Cerebellar cortex (tissue), 1 donor: ENCODE results near the gene MED12L.

Source experiments
- DNase-seq: peaks from one replicate; pipeline ENCODE4 v3.0.0-alpha.2; 2015; ENCODE audit warnings: low spot score

Gene MED12L

DNA sequence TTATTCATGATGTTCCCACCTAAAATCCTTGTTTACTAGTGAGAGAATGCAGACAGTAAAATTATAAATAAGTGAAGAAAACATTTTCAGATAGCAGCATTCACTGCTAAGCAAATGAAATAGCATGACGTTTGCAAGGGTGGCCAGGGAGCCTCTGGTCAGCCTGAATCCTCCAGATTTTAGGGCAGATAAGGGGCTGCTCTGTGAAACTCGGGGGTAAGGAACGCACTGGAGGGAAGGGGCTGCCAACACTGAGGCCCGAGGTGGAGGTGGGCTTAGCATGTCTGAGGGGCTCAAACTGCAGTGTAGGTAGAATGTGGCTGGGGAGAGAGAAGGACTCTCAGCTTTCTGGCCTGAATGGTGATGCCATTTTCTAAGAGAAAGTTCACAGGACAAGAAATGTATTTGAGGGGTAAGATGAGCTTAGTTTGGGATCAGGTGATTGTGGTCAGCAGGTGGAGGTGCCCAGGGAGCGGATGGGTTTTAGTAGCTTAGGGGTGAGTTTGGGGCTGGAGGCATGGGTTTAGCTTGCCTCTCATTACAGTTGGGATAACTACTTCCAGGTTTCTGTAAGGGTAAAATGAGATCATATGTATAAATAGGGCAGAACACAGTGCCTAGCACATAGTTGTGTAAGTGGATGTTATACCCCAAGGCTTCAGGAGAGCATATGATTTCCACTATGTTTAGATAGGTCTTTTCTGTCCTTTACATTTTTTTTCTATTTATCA lies 97.0 kb downstream of the MED12L start:
- DNase-seq, result no peak

- DNase-seq, result no peak
Observed at GRCh38 chr3:151183265-151183671, 97.8 kb downstream of the MED12L start.

- no peak for DNase-seq
Observed at GRCh38 chr3:151191095-151191494, 105.6 kb downstream of the MED12L start.

- DNase-seq, result no peak
Observed at GRCh38 chr3:151192545-151192944, 107.1 kb downstream of the MED12L start.

GRCh38 chr3:151195826-151196225 lies 110.4 kb downstream of the MED12L start:
- no peak for DNase-seq

GRCh38 chr3:151196434-151196833 lies 111.0 kb downstream of the MED12L start:
- no peak for DNase-seq

GRCh38 chr3:151197228-151197627 lies 111.8 kb downstream of the MED12L start:
- no peak for DNase-seq

GRCh38 chr3:151197981-151198767 lies 112.7 kb downstream of the MED12L start:
- DNase-seq, result no peak

GRCh38 chr3:151198849-151199248 lies 113.4 kb downstream of the MED12L start:
- DNase-seq, result no peak

DNA sequence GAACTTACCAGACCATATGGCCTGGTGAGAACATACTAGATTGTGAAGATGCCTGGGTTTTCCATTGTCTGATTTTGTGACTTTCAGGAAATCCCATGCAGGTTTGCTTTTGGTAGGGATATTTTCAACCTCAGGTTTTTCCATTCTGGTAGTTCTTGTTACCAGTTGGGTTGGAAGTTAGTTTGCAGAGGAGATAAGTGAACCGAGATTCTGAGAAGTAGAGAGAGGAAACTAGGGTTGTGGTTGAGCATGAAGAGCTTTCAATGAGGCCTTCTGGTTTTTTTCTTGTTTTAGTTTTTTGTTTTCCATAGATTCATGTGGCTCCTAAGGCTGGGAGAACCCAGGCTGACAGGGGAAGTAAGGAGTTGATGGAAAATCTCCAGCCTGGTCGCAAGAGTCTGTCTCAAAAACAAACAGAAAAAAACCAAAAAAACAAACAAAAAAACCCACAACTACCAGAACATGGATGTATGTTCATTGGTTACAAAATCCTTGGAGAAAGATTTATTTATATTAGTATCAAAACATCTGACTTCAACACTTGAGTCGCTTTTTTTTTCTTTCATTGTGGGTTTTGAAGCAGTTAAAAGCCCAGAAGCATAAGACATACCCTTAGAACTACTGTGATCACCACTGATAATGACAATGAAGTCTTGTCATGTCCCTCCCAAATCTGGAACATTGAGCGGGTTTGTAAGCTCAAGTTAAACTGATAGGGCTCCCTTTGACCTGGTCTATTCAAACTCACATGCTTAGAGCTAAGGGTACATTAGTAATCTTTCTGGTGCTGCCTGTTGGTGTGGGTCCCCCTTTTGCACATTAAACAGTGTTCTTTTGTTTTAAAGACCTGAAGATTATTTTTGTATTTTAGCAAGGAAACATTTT lies 114.3 kb downstream of the MED12L start:
- DNase-seq, result no peak

DNA sequence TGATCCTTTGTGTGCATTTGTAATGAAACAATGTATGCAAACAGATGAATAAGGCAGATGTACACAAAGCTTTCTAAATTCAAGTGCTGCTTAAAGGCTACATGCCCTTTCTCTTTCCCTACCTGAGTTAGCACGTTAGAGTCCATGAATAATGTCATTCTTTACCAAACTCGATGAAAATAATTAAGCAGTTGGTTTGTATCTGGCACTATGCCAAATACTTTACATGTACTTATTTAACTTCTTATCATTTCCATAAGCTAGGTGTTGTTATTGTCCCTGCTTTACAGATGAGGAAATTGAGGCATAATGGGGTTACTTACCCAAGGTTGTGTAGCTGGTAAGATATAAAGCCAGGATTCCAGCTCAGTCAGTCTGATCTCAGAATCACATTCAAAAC lies 115.1 kb downstream of the MED12L start:
- DNase-seq, result no peak

DNA sequence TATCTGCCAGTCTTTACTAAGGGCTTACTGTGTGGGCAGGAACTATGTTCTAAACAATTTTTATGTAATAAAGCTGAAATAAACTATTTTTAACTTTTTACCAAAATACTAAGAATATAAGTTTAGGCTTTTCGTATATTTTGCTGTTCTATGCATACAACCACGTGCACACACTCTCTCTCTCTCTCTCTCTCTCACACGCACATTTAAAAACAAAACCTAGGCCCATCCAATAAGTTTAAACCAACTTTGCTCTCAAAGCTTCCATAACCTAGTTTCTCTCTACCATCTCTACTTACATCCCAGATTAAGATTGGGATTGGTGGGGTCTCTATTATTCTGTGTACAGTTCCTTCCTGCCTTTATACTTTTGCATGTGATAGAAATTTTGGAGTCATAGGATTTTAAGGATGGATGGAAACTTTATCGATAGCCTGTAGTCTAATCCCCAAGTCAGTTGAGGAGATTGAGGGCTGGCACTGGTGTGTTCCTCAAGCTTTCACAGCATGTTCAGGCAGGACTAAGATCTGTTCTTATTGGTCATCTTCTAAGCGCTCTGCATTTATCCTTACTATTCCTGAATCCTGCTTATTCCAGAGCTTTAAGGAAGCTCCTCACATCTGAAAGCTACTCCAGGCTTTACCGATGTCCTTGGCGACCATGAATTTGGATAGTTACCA lies 115.7 kb downstream of the MED12L start:
- DNase-seq, result no peak

DNA sequence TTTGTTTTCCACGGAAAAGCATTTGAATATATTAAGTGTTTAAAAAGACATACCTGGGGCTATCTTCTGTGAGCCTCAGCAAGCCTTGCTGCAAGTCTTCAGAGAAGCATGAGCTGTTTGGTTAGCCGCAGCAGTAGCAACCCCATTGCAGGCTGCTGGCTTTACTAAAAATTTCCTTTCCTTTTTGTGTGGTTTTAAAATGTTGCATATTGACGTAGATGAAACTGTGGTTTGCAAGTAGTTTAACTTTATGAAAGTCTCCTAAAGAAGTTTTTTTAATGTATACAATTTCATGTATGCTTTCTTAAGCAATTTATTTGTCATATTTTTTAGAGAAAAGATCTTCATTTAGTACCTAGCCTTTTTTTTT lies 117.6 kb downstream of the MED12L start, which contains the start of gene GPR171:
Gene GPR171, minus strand, starts transcription at position 166 of the 370 bp plus-strand sequence. CDS start 3,830 bp downstream, outside the sequence.
- no peak for DNase-seq

GRCh38 chr3:151204530-151205402 lies 119.3 kb downstream of the MED12L start:
- DNase-seq, result no peak

- DNase-seq, result no peak
Observed at GRCh38 chr3:151205482-151205881, 120.0 kb downstream of the MED12L start.

- no peak for DNase-seq
Observed at GRCh38 chr3:151206201-151206600, 120.7 kb downstream of the MED12L start.

GRCh38 chr3:151209654-151210053 lies 124.2 kb downstream of the MED12L start:
- DNase-seq, result no peak

DNA sequence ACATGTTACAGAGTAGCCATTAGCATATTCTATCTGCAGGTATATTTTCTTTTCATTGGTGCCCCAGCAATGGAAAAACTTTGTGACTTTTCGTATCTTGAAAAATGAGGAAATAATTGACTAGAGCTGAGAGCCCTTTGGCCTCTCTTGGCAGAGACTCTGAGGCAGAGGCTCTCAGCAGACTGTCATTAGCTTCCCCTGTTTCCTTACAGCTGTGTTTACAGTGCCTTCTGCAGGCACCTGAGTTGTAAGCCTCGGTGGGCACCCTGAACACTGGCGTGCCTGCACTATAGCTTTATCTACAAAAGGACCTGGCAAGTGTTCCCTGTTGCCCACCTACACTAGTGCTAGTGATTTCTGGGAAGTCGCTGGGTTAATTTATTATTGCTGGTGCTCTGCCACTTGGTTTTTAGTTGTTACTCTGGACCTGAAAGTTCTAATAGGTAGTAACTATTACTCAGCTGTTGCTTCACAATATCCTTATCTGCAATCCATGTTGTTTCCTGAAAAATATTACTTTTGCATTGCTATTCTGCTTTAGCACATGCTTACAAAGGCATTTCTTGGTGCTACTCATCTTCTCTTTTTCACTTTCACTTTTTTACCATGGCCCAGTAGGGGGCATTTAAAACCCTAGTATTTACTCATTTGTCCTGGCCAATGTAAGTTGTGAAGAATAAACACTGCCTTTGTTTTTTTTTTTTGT lies 125.4 kb downstream of the MED12L start:
- DNase-seq, result no peak

DNA sequence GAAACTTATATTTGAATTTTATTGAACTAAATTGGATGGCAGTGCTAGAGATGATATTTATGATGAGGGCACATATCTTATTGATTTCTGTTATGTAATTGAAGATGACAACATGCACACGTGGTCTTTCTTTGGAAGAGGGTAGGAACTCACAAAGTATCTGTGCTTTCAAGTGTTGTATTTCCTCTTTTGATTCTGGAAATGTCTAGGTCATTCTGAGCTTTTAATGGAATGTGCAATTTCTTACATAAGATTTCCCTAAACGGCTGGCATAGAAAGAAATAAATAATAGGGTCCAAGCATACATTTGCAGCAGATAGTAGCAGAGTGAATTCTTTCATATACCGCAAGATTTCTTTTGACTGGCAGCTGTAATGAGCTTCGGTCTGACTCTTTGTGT lies 127.7 kb downstream of the MED12L start:
- no peak for DNase-seq

DNA sequence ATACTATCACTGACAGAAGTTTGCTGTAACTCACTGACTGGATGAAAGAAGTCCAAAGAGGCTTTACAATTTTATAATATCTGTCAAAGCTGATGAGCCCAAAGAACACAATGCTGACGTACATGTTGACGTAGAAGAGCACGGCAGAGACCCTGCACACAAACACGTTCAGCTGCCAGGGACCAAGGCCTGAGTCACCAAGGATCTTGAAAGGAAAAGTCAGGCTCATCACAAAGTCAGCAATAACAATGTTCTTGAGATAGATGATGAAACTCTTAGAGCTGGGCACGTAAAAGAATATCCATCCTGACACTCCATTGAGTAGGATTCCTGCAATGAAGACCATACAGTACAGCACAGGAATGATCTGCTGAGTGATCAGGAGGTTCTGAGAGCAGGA lies 128.4 kb downstream of the MED12L start:
- no peak for DNase-seq
